Endodermal cell (in vitro differentiated cells): ENCODE results near the gene POC1B. TPM values are rescaled to one million over a fixed set of nuclear protein-coding genes. Genes with fewer than 3 reads are reported as not detected.

Source experiments
- DNase-seq: peaks from one replicate; pipeline ENCODE4 v3.0.0-alpha.2; 2017
- H3K27ac ChIP-seq: 2 replicates; pipeline ENCODE4 v1.5.1; 2013; ENCODE audit warnings: mild to moderate bottlenecking, low read depth, low read length, moderate library complexity
- H3K27me3 ChIP-seq: 2 replicates; pipeline ENCODE4 v1.6.1; 2013; ENCODE audit warnings: mild to moderate bottlenecking, low read length, moderate library complexity; ENCODE audit not compliant: insufficient read depth, control insufficient read depth, poor library complexity, severe bottlenecking
- H3K36me3 ChIP-seq: 2 replicates; pipeline ENCODE4 v1.7.0; 2013; ENCODE audit warnings: mild to moderate bottlenecking, low read length, moderate library complexity; ENCODE audit not compliant: control insufficient read depth, insufficient read depth
- H3K4me1 ChIP-seq: one replicate; pipeline ENCODE4 v1.7.0; 2013; ENCODE audit warnings: low read length; ENCODE audit not compliant: control insufficient read depth, insufficient read depth
- H3K4me3 ChIP-seq: 2 replicates; pipeline ENCODE4 v1.5.1; 2013; ENCODE audit warnings: mild to moderate bottlenecking, low read length, moderate library complexity
- H3K9ac ChIP-seq: 2 replicates; pipeline ENCODE4 v1.6.1; 2013; ENCODE audit warnings: mild to moderate bottlenecking, low read length, moderate library complexity; ENCODE audit not compliant: poor library complexity, severe bottlenecking; ENCODE audit errors: extremely low read depth
- H3K9me3 ChIP-seq: 2 replicates; pipeline ENCODE4 v1.6.1; 2013; ENCODE audit warnings: mild to moderate bottlenecking, low read length, moderate library complexity; ENCODE audit not compliant: control insufficient read depth
- H3K27ac Mint-ChIP-seq: 2 replicates; pipeline ENCODE4 v1.8.0; 2020; ENCODE audit warnings: mixed read lengths
- H3K27me3 Mint-ChIP-seq: 2 replicates; pipeline ENCODE4 v1.8.0; 2021; ENCODE audit warnings: mild to moderate bottlenecking, mixed read lengths; ENCODE audit not compliant: insufficient read depth
- H3K36me3 Mint-ChIP-seq: 2 replicates; pipeline ENCODE4 v1.8.0; 2020; ENCODE audit warnings: low read depth, mixed read lengths
- H3K4me1 Mint-ChIP-seq: 2 replicates; pipeline ENCODE4 v1.8.0; 2020; ENCODE audit warnings: mixed read lengths
- H3K4me3 Mint-ChIP-seq: 2 replicates; pipeline ENCODE4 v1.8.0; 2020; ENCODE audit warnings: mild to moderate bottlenecking, moderate library complexity, mixed read lengths
- H3K9me3 Mint-ChIP-seq: 2 replicates; pipeline ENCODE4 v1.8.0; 2020; ENCODE audit warnings: mild to moderate bottlenecking, mixed read lengths
- CTCF ChIP-seq: fragments of 200-600 bp; sonication (generic); conservative IDR thresholded peaks from 2 replicates; pipeline ENCODE4 v1.5.0; 2021; ENCODE audit warnings: antibody characterized with exemption, mild to moderate bottlenecking
- WGBS, 2 experiments: methylation state at CpG; one replicate each; pipeline versions ENCODE4 v1.1.5 to v1.1.7; 2013; ENCODE audit warnings: missing lambda C conversion rate in 2 of 2, mixed read lengths in 1 of 2; ENCODE audit not compliant: insufficient coverage in 1 of 2, insufficient read length in 1 of 2; 5-methylcytosine and 5-hydroxymethylcytosine counted together
- total RNA-seq, 2 donors: library from RNA; stranded (reverse); fragmentation: NEBNext Ultra II Directional in 1 of 2; extraction: Animal tissue kit (Norgen Biotek cat#: 25700) in 1 of 2; gene quantifications; 2 replicates in 1 of 2; 3 replicates in 1 of 2; pipeline ENCODE4 v1.2.1, GENCODE V29; 2021

POC1B gene
- total RNA-seq, 2 donors from 2014 or later = 22.3 to 36.1 TPM

DNA sequence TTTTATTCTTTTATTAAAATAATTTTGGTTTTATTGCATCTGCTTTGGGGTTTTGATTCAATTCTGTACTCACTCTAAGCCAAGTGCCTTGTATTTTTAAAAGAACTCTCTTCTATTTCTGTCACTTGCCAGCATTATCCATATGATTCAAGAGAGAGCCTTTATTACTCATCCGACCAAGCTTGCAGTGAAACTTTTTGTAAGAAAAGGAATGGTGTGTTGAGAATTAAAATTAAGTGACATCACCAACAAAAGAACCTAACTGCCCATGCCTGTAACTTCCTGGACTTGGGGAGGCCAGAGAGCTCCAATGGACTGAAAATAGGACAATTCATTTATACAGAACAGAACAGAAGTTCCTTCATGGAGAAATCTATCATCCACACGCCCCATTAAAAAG is 53.3 kb downstream of the POC1B start:
- Histone ChIP-seq H3K9me3 (no peaks in the 10 kb centered on the region), H3K4me3 (no peak overlapping the region), H3K9ac (no peak overlapping the region), H3K27ac (no peak overlapping the region), H3K36me3 (no peaks in the 10 kb centered on the region), H3K27me3 (no peaks in the 10 kb centered on the region), H3K4me1 (no peaks in the 10 kb centered on the region)
- Mint-ChIP-seq H3K9me3 (no peaks in the 10 kb centered on the region), H3K36me3 (peaks cover 3% of the 10 kb centered on the region), H3K27ac (no peak overlapping the region), H3K4me3 (no peak overlapping the region), H3K4me1 (no peaks in the 10 kb centered on the region), H3K27me3 (no peaks in the 10 kb centered on the region)
- no peak for TF ChIP-seq CTCF
- no peak for DNase-seq
- 83% methylated on average over 1 of the region's 2 CpGs for WGBS, 2 experiments

DNA sequence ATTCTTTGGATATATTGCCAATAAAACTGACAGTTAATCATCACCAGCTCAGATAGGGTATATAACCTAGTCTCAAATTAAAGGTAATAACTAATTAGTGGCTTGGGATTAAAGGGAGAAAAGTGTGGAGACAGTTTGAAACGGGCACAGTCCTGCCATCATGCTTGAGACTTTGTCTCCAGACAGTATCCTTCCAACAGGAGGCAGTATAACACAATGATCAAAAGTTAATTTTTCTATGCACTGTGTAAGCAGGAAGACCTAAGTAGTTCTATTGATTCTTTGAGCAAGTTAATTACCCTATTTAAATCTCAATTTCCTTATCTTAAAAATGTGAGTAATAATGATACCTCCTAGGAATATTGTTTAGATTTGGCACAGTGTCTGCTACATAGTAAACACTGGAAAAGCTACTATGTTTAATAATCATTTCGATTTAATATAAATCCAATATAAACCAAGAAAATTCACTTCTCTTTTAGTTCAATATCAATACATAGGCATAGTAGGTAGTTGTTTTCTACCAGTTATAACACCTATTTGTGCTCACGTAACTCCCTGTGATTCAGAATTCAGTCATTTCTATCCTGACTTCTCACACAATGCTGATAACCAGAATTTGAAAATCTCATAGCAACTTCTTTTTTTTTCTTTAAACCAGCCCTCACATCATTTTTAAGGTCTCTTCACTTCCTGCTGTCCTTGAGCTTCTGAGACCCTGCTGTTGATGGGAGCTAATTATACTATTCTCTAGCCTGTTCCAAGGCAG is 54.9 kb downstream of the POC1B start:
- 70 to 100% methylated on average over 1 to 3 of the region's 3 CpGs for WGBS, 2 experiments
- Mint-ChIP-seq H3K9me3 (no peaks in the 10 kb centered on the region), H3K27ac (no peak overlapping the region), H3K4me3 (no peak overlapping the region), H3K27me3 (no peaks in the 10 kb centered on the region), H3K4me1 (no peaks in the 10 kb centered on the region), H3K36me3 (peaks cover 3% of the 10 kb centered on the region)
- Histone ChIP-seq H3K4me1 (no peaks in the 10 kb centered on the region), H3K27ac (no peak overlapping the region), H3K9ac (no peak overlapping the region), H3K9me3 (no peaks in the 10 kb centered on the region), H3K36me3 (no peaks in the 10 kb centered on the region), H3K4me3 (no peak overlapping the region), H3K27me3 (no peaks in the 10 kb centered on the region)
- TF ChIP-seq CTCF = peak; percentile 87
- no peak for DNase-seq

DNA sequence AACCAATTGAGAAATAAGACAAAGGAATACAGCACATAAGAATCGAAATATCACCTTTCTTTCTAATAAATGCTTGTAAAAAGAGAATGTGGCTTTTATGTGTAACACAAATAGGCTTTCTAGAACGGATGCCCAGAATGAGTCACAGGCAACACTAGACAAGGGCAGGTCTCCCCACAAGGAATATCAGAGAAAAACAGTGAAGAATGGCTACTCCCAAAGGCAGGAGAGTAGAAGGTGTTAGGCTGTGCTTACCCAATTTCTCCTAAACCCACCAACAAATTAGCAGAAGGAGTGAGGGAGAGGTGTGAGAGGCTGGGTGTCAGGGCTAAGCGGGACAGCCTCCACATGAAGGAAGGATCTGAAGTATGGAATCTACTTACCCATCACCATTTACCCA is 56.5 kb downstream of the POC1B start:
- TF ChIP-seq CTCF = no peak

More for the DNA sequence above, 56.5 kb downstream of the POC1B start:
- Histone ChIP-seq H3K27ac (no peak overlapping the region), H3K9me3 (no peaks in the 10 kb centered on the region), H3K4me3 (no peak overlapping the region), H3K4me1 (no peaks in the 10 kb centered on the region), H3K27me3 (no peaks in the 10 kb centered on the region), H3K36me3 (no peaks in the 10 kb centered on the region), H3K9ac (no peak overlapping the region)
- H3K27ac Mint-ChIP-seq = no peak overlapping the region
- peaks cover 3% of the 10 kb centered on the region for H3K36me3 Mint-ChIP-seq
- no peaks in the 10 kb centered on the region for H3K27me3 Mint-ChIP-seq
- H3K4me3 Mint-ChIP-seq = no peak overlapping the region
- H3K4me1 Mint-ChIP-seq = no peaks in the 10 kb centered on the region
- 95% methylated on average over 2 of the region's 3 CpGs; no CpG with 5 or more reads in 1 of the 2 experiments for WGBS, 2 experiments
- DNase-seq = no peak
- no peaks in the 10 kb centered on the region for H3K9me3 Mint-ChIP-seq
